ENCODE results near the gene ITFG1.

The ITFG1 gene

DNA sequence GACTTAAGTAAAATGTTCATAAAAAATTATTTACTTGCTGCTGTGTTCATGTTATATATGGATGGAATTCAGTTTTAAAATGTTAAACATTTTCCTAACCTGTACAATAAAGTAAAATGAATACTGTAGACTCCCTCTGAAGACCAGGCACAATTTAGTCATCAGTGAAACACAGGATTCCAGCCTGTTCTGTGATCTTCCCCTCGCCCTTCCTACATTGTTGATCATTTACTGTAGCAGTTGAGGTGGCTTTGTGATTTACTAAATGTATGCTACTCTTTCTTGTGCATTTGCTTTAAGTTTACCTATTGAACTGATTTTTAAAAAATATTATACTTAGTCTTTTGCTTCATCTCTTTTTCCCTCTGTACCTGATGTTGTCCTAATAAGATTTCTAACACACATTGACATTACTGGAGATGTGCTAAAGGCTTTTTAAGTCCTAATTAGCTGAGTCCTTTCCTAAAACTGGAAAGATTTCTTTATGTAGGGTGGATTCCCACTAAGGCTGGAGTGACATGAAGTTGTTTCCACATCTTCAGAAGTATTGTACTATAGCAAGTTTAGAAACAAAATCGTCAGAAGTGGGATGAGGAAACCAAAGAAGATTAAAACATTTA lies 38.3 kb upstream of the ITFG1 start:
- POLR2A ChIA-PET: no interaction called here
- TF ChIP-seq, protein P1, sequence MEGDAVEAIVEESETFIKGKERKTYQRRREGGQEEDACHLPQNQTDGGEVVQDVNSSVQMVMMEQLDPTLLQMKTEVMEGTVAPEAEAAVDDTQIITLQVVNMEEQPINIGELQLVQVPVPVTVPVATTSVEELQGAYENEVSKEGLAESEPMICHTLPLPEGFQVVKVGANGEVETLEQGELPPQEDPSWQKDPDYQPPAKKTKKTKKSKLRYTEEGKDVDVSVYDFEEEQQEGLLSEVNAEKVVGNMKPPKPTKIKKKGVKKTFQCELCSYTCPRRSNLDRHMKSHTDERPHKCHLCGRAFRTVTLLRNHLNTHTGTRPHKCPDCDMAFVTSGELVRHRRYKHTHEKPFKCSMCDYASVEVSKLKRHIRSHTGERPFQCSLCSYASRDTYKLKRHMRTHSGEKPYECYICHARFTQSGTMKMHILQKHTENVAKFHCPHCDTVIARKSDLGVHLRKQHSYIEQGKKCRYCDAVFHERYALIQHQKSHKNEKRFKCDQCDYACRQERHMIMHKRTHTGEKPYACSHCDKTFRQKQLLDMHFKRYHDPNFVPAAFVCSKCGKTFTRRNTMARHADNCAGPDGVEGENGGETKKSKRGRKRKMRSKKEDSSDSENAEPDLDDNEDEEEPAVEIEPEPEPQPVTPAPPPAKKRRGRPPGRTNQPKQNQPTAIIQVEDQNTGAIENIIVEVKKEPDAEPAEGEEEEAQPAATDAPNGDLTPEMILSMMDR (IDR thresholded peaks at IDR 0.05; ENCODE audit: control extremely low read depth, extremely low read depth, low read depth, missing control alignments): no peak
- CTCF ChIA-PET: interaction anchor here (1.2 kb wide), 1 partner anchor 11 kb away, joined by 3 read pairs; no protein-coding TSS in a partner anchor

GRCh38 chr16:47493381-47494337 lies 32.8 kb upstream of the ITFG1 start:
- ChIA-PET CTCF (interaction anchor here (0.8 to 2.0 kb wide), 8 partner anchors 13 to 351 kb away, joined by 3 to 8 read pairs (median 5); partner anchors contain the start of genes ITFG1, NETO2 and PHKB), POLR2A (no interaction called here)
- TF ChIP-seq, protein P1 (IDR thresholded peaks at IDR 0.05; ENCODE audit: control extremely low read depth, extremely low read depth, low read depth, missing control alignments): no peak
- DNase-seq (ENCODE audit: extremely low spot score): peak; percentile 31

More for the DNA sequence above, 38.3 kb upstream of the ITFG1 start:
- DNase-seq (ENCODE audit: extremely low spot score): no peak

DNA sequence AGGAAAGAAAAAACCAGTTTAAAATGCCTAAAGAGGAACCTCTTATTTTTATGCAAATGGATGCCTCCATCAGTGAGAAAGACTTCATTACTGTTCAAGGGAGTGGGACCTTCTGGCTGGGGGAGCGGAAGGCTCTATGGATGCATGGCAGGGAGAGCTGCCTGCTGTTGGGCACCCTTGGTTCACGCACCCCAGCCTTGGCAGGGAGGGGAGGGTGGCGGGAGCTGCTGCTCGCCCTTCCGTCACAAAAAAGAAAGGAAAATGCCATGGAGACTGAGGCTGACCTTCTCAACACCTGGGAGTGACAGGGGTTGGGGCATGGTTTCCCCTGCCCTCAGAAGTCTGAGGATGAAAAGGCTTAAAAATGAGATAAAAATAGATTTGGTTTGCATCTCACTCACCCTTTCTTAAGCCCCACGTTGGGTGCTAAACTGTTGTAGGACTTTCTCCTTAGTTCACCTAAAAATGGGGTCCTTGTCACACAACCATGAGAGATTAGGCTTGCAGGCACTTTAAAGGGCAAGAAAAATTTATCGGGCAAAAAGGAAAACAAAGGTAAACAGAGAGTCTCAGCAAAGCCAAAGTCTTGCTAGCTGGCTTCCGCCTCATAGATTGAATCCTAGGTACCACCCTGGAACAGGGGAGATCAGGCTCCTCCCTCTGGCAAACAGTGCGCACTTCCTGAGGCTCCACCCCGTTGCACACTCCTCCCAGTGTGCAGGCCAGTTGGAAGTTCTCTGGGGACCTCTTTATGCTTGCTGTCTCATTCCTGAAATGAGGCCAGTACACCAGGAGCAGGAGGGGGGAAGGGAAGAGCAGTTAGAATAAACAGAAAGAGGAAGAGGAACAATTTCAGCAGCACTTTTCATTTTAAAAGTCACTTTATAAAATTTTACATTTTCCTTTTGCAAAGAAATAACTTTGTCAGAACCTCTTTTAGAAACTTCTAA lies 31.8 kb upstream of the ITFG1 start:
- TF ChIP-seq, protein P1 (IDR thresholded peaks at IDR 0.05; ENCODE audit: control extremely low read depth, extremely low read depth, low read depth, missing control alignments): no peak
- ChIA-PET POLR2A (no interaction called here), CTCF (interaction anchor here (0.7 to 2.0 kb wide), 7 partner anchors 13 to 350 kb away, joined by 3 to 7 read pairs (median 5); partner anchors contain the start of genes ITFG1, NETO2 and PHKB)
- peak; percentile 62 for DNase-seq (ENCODE audit: extremely low spot score)

DNA sequence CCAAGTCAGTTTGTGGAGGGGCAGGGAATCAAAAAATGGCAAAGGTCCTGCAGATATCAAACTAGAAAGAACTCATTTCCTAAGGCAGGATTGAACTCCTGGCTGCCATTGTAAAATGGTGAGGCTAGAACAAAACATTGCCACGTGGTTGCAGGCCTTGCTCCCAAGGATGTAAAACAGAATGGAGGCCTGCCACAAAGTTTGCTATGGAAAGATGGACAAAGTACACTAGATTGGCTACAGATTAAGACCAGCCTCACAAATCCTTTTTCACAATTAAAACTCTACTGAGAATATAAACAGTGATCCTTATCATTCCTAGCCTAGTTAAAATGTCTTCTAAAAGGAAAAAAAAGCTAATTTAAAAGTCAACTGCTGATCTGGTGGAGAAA lies 31.2 kb upstream of the ITFG1 start:
- POLR2A ChIA-PET: no interaction called here
- TF ChIP-seq, protein P1 (IDR thresholded peaks at IDR 0.05; ENCODE audit: control extremely low read depth, extremely low read depth, low read depth, missing control alignments): no peak
- CTCF ChIA-PET: interaction anchor here (0.7 to 1.7 kb wide), 4 partner anchors 13 to 350 kb away, joined by 3 to 5 read pairs (median 4); partner anchors contain the start of gene NETO2
- DNase-seq (ENCODE audit: extremely low spot score): no peak

DNA sequence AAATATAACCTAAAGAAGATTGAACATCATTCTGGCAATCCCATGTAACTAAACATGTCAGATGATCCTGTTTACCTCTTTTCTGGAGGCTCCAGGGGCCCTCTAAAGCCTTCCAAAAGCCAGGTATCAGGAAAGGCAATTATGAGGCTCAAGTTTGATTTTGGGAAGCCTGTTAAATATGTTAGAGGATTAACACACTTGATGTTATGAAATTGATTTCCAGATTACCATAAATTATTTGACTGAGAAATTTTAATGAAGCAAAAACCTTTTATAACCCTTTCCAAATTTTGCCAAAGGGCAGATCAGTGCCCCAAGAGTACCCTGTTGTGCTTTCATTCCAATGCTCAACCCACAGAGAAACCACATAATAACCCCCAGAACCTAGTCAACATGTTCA lies 29.6 kb upstream of the ITFG1 start:
- DNase-seq (ENCODE audit: extremely low spot score): no peak
- CTCF ChIA-PET: interaction anchor here (1.7 kb wide), 1 partner anchor 27 kb away, joined by 3 read pairs; no protein-coding TSS in a partner anchor
- POLR2A ChIA-PET: no interaction called here
- TF ChIP-seq, protein P1 (IDR thresholded peaks at IDR 0.05; ENCODE audit: control extremely low read depth, extremely low read depth, low read depth, missing control alignments): no peak
